ENCODE measurements around the gene DGKI.

DNA sequence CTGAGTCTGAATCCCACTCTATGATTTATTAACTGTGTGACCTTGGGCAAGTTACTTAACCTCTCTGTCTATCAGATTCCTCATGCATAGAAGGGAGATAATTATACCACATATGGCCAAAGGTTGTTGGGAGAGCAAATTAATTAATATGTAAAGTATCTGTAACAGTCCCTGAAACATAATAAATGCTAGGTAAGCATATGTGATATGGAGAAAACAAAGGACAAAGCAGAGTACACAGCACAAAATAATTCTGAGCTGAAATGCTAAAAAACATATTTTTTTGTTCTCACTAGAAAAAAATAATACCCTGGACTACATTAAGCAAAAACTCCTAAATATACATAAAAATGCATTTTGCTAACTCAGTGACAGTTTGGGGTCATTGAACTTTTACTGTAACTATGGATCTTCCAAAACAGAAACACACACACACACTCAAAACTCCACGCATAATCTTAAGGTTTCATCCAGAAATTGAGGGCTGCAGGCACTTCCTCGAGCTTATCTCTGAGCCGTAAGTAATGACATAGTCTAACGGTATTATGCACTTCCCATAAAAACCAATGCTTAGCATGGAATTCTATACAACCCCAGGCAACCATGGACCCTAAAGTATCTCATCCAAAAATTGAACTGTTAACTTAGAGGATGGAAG is 301.6 kb downstream of the DGKI start:
- no peak for TF ChIP-seq EZH2phosphoT487 (IDR thresholded peaks at IDR 0.05; ENCODE audit: borderline replicate concordance)
- TF ChIP-seq ZFX (IDR thresholded peaks at IDR 0.05) = no peak
- no peak for TF ChIP-seq SRF (IDR thresholded peaks at IDR 0.05; ENCODE audit: low read depth)
- TF ChIP-seq JUND (IDR thresholded peaks at IDR 0.05) = no peak
- TF ChIP-seq CEBPB (IDR thresholded peaks at IDR 0.05; ENCODE audit: low read depth) = no peak
- no peak for TF ChIP-seq ELF1 (IDR thresholded peaks at IDR 0.05; ENCODE audit: borderline replicate concordance, low read depth)
- TF ChIP-seq, protein P1, sequence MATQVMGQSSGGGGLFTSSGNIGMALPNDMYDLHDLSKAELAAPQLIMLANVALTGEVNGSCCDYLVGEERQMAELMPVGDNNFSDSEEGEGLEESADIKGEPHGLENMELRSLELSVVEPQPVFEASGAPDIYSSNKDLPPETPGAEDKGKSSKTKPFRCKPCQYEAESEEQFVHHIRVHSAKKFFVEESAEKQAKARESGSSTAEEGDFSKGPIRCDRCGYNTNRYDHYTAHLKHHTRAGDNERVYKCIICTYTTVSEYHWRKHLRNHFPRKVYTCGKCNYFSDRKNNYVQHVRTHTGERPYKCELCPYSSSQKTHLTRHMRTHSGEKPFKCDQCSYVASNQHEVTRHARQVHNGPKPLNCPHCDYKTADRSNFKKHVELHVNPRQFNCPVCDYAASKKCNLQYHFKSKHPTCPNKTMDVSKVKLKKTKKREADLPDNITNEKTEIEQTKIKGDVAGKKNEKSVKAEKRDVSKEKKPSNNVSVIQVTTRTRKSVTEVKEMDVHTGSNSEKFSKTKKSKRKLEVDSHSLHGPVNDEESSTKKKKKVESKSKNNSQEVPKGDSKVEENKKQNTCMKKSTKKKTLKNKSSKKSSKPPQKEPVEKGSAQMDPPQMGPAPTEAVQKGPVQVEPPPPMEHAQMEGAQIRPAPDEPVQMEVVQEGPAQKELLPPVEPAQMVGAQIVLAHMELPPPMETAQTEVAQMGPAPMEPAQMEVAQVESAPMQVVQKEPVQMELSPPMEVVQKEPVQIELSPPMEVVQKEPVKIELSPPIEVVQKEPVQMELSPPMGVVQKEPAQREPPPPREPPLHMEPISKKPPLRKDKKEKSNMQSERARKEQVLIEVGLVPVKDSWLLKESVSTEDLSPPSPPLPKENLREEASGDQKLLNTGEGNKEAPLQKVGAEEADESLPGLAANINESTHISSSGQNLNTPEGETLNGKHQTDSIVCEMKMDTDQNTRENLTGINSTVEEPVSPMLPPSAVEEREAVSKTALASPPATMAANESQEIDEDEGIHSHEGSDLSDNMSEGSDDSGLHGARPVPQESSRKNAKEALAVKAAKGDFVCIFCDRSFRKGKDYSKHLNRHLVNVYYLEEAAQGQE (IDR thresholded peaks at IDR 0.05; ENCODE audit: low read depth) = no peak

All from HCT116 (cell line).